GM12892 (cell line): ENCODE results near the gene TTLL4.

Experiments used
- POLR2A ChIP-seq: IDR thresholded peaks from 2 replicates; pipeline ENCODE4 v1.6.1; 2011; ENCODE audit warnings: low read depth, low read length, control low read depth
- POLR2AphosphoS5 ChIP-seq: IDR thresholded peaks from 2 replicates; pipeline ENCODE4 v1.6.1; 2011; ENCODE audit warnings: low read depth, low read length, control low read depth

DNA sequence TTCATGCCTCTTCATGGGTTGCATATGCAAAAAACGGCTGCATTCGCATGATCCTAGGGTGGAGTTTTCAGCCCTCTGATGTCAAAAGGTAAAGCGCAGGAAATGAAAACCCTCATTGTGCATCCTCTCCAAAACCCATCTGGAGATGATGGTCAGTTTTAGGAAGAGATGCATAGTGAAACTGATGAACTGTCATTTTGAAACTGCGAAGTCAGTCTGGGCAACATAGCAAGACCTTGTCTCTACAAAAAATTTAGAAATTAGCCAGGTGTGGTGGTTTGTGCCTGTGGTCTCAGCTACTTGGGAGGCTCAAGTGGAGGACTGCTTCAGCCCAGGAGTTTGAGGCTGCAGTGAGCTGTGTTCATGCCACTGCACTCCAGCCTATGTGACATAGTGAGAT lies 2.5 kb upstream of the TTLL4 start:
- TF ChIP-seq POLR2A (no peak), POLR2AphosphoS5 (no peak)
